ENCODE measurements around the gene RGS6.

DNA sequence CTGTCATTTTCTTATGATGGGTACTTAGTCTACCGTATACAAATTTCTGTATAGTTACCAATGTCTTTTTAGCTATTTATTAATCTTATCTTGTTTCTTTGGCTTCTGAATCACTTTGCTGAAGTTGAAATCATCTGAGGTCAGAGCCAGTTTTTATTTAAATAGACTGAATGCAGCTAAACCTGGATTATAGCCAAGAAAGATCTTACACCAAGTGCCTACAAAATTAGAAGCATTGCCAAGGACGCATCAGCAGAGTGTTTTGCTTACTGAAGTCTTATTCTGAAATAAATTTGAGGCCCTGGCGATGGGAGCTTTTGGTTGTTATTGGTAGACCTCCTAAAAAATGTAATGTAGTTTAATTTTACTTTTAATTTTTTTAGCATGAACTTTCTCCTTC lies 128.2 kb downstream of the RGS6 start:
- TF ChIP-seq CTCF (IDR thresholded peaks at IDR 0.05 in 4 of 5, conservative IDR thresholded peaks at IDR 0.05 in 1 of 5) (no peak), POLR2A (IDR thresholded peaks at IDR 0.05) (no peak)

Data from gastrocnemius medialis (tissue), 4 donors.